Muscle of arm (tissue), 14 donors: ENCODE data around the gene CD8B2. TPM values are rescaled to one million over a fixed set of nuclear protein-coding genes. Genes with fewer than 3 reads are reported as not detected.
"Not testable (repeated sequence)": the region's sequence is repeated elsewhere in the genome, so short reads cannot be mapped to it uniquely, and the experiment has no call there.

Experiments
- DNase-seq: peaks from one replicate; pipeline ENCODE4 v3.0.0-alpha.2; 2013
- long read RNA-seq, 11 donors: transcript quantifications; one replicate each; lab custom pipeline, GENCODE V29; 2026
- polyA plus RNA-seq, 12 donors: library from polyadenylated mRNA; unstranded; fragments of 120-200 nt; gene quantifications; one replicate each; pipeline ENCODE4 v1.2.1, GENCODE V29; 2013; ENCODE audit not compliant: insufficient read length in 12 of 12

Gene CD8B2
- polyA plus RNA-seq: under 1 TPM in 8 of 12 donors, not detected in 4; 0.04 to 0.22 (median 0.09) TPM
- long read RNA-seq, donor 1: 0 reads
- long read RNA-seq, donor 2: 0 reads
- long read RNA-seq, donor 3: 0 reads
- long read RNA-seq, donor 4: 0 reads
- long read RNA-seq, donor 5: 0 reads
- long read RNA-seq, donor 6: 0 reads
- long read RNA-seq, donor 7: 0 reads
- long read RNA-seq, donor 8: 0 reads
- long read RNA-seq, donor 9: 0 reads
- long read RNA-seq, donor 10: 0 reads
- long read RNA-seq, donor 11: 0 reads

- not testable (repeated sequence) for DNase-seq
These were observed at the start of gene CD8B2 for GRCh38 chr2:106486551-106487385. Gene CD8B2, plus strand, starts transcription at chr2:106487364. Its CDS starts 63 bp downstream, at chr2:106487427.

GRCh38 chr2:106461882-106462281 is 25.3 kb upstream of the CD8B2 start:
- not testable (repeated sequence) for DNase-seq

DNA sequence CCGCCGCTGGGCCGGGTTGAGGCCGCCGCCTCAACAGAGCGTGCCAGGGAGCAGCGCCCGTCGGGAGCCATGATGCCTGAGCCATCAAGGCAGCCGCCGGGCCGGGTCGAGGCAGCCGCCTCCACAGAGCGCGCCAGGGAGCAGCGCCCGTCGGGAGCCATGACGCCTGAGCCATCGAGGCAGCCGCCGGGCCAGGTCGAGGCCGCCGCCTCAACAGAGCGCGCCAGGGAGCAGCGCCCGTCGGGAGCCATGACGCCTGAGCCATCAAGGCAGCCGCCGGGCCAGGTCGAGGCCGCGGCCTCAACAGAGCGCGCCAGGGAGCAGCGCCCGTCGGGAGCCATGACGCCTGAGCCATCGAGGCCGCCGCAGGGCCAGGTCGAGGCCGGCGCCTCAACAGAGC is 19.6 kb upstream of the CD8B2 start:
- not testable (repeated sequence) for DNase-seq

GRCh38 chr2:106468107-106468506 is 19.1 kb upstream of the CD8B2 start, which contains the start of gene RGPD3:
Gene RGPD3, minus strand, starts transcription at chr2:106468413. Its CDS starts 125 bp downstream, at chr2:106468288.
- not testable (repeated sequence) for DNase-seq

- DNase-seq: not testable (repeated sequence)
These were observed 16.5 kb upstream of the CD8B2 start for GRCh38 chr2:106470658-106471057.

DNA sequence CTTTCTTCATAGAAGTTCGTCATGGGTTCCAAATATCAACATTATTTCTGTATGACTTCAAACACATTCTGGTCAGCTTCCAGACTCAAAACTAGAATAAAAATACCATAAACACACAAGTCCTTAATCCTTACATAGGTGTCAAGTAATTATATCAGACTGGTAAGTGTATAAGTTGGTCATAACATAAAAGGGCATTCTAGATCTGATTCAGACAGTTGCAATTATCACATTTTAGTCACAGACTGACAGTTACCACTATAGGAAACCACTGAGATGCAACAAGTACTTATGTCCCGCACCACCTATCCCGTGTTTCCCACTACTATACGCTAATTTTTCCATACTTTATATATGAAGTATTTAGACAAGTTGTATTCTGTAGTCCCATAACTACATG is 9.5 kb upstream of the CD8B2 start:
- not testable (repeated sequence) for DNase-seq

DNA sequence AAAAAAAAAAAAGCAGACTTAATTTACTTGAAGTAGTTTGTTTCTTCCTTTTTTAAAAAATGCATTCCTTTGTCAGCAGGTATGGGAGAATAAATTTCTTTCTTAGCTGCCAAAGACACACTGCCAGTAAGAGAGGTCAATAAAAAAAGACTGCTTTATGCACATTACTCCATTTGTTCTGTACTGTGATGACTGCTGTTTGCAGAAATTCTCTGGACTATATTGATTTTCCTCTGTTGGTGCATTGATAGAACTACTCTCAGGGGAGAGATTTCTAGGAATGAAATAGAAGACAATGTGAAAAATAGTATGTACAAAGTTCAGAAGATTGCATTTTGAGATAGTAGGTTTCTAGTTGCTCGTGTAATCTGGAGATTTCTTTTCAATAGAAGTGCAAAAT is 7.6 kb upstream of the CD8B2 start:
- not testable (repeated sequence) for DNase-seq

DNA sequence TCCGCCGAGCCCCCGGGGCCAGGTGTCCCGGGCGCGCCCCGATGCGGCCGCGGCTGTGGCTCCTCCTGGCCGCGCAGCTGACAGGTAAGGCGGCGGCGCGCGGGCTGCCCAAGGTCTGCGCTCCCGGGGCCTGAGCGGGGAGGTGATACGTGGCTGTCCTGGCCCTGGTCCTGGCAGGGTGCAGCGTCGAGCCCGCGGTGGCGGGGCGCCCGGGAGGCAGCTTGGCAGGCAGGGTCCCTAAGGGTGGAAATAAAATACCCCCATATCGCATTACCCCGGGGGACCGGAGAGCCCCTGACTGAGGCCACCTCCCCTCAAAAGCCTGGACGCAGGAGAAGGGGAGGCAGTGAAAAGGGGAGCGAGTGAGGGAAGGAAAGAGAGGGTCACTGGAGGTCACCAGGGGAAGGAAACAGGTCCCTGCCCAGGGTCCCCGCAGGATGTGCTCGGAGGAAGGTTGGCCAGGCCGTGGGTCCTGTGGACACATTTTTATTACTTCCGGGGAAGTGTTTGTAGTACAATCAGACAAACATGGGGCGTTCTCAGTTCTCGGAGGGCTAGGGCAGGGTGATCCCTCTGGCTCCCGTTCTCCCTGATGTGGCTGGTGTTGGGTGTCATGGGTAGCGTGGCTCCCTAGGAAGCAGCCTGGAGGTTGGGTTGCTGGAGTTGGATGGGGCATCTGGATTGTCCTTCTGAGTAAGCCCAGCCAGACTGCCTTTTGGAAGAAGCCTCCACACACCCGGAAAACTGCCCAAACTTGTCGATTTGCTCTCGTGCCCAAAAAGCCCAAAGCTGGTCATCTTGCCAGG is 425 bp downstream of the CD8B2 start:
- DNase-seq: not testable (repeated sequence)

- DNase-seq: not testable (repeated sequence)
These were observed 2.5 kb downstream of the CD8B2 start for GRCh38 chr2:106489701-106490100.

GRCh38 chr2:106492399-106492798 is 5.2 kb downstream of the CD8B2 start:
- DNase-seq: not testable (repeated sequence)

- DNase-seq: peak; percentile 13
These were observed 5.7 kb downstream of the CD8B2 start for GRCh38 chr2:106492913-106493312.

DNA sequence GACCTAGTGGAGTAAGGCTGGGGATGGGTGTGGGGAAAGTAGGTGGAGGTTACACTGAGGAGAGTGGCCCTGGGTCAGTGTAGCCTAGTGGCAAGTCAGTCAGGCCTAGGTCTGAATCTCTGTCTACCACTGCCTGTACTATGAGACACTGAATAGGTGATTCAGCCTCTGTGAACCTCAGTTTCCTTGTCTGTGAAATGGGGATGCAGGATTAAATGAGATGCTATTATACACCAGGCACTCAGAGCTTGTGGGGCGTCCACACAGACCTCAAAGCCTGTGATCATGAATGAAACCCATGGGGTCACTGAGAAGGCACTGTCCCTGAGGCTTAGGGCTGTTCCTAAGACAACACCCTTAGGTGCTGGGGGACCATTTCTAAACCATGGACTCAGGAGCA is 11.4 kb downstream of the CD8B2 start:
- DNase-seq: not testable (repeated sequence)

DNA sequence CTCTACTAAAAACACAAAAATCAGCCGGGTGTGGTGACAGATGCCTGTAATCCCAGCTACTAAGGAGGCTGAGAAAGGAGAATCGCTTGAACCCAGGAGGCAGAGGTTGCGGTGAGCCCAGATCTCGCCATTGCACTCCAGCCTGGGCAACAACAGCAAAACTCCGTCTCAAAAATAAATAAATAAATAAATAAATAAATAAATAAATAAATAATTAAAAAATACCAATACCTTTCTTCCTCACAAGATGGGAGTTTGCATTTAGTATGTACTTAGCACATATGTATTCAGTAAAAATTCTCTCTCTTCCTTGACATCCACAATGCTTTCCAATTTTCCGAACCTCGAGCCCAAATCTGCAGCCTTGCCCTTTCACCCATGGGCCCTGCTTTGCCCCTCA is 13.2 kb downstream of the CD8B2 start:
- not testable (repeated sequence) for DNase-seq

DNA sequence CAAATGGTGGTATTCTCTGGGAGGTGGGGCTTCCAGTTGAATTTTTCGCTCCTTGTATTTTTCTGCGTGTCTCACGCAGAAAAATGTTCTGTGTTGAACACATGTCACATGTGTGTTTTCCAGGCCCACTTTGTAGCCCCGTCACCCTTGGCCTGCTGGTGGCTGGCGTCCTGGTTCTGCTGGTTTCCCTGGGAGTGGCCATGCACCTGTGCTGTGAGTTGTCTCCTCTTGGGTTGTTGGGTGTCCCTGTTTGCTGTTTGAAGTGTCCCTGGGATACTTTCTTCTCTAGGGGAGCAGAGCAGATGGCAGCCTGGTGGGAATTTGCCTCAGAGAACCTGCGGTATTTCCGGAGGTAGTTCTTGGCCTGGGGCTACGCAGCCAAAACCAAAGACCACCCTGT is 15.2 kb downstream of the CD8B2 start:
- not testable (repeated sequence) for DNase-seq

DNA sequence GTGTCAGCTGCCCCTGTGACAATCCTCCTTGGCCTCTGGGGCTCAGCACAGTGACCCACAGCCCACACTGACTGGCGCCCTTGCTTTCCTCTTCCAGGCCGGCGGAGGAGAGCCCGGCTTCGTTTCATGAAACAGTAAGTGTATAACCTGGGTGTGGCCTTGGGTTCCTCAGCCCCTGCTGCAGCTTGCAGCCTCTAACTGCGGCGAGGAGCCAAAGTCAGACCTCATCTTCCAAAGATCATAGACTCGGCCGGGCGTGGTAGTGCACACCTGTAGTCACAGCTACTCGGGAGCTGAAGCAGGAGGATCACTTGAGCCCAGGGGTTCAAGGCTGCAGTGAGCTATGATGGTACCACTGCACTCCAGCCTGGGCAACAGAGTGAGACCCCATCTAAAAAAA is 17.0 kb downstream of the CD8B2 start:
- DNase-seq: not testable (repeated sequence)

DNA sequence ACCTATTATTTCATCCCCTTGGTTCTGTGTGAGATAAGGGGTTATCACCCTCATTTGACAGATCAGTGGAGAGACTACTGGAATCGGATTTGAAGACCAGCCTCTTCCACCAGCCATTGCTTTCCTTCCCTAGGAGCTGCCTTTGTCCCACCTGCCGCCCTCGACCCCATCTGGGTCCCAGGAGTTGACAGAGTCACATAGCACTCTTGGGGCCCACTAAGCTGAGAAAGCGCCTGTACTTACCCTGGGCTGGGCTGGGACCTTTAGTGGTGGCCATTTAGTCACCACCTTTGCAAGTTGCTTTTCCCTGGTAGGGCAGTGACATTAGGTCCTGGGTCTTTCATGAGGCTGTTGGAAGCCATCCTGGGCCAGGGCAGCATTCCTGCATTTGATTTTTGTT is 17.6 kb downstream of the CD8B2 start:
- not testable (repeated sequence) for DNase-seq

GRCh38 chr2:106506002-106506687 is 19.0 kb downstream of the CD8B2 start:
- DNase-seq: not testable (repeated sequence)

DNA sequence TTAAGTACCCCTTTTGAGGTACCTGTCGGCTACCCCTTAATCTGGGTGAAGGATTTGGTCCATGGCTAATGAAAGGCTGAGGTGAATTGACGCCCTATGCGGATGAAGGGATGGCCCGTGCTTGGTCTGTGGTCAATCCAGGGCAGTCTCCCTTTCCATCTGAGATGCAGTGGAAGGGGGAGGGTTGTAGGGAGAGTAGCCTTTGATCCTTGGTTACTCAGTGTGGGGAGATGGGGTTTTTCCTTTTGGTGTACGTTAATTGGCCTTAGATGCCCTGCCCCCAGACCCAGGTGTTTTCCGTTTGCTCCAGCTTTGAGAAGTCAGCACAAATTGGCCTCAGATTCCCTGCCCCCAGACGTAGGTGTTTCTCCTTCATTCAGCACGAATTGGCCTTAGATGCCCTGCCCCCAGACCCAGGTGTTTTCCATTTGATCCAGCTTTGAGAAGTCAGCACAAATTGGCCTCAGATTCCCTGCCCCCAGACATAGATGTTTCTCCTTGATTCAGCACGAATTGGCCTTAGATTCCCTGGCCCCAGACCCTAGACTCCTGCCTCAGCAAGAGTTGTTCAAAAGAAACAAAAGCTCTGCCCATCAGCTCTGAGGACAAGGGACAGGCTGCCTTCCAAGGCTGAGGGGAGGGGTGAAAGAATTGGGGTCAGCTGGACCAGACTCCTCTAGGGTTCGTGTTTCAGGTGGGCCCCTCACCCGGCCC is 21.7 kb downstream of the CD8B2 start:
- not testable (repeated sequence) for DNase-seq

GRCh38 chr2:106509374-106509770 is 22.2 kb downstream of the CD8B2 start:
- not testable (repeated sequence) for DNase-seq

GRCh38 chr2:106510791-106511190 is 23.6 kb downstream of the CD8B2 start:
- DNase-seq: not testable (repeated sequence)

- peak; percentile 65 for DNase-seq
These were observed 24.3 kb downstream of the CD8B2 start for GRCh38 chr2:106511476-106511901.
